Neural progenitor cell (in vitro differentiated cells): ENCODE measurements around the gene CYYR1. TPM values are rescaled to one million over a fixed set of nuclear protein-coding genes. Genes with fewer than 3 reads are reported as not detected.

Experiments used
- DNase-seq: peaks from one replicate; pipeline ENCODE4 v3.0.0-alpha.2; 2016; ENCODE audit warnings: low spot score
- H2AFZ ChIP-seq: fragments of 200-600 bp; sonication (generic); replicated peaks from 2 replicates; pipeline ENCODE4 v1.6.1; 2016; ENCODE audit warnings: antibody characterized with exemption
- H3F3A ChIP-seq: fragments of 200-600 bp; sonication (generic); 2 replicates; pipeline ENCODE4 v1.6.1; 2016; ENCODE audit warnings: antibody characterized with exemption, low read depth
- H3K27ac ChIP-seq: fragments of 200-600 bp; sonication (generic); 2 replicates; pipeline ENCODE4 v1.5.1; 2016; ENCODE audit warnings: mild to moderate bottlenecking
- H3K27me3 ChIP-seq: fragments of 200-600 bp; sonication (generic); 2 replicates; pipeline ENCODE4 v1.6.1; 2016; ENCODE audit warnings: mild to moderate bottlenecking, moderate library complexity
- H3K36me3 ChIP-seq: fragments of 200-600 bp; sonication (generic); 2 replicates; pipeline ENCODE4 v1.5.1; 2016
- H3K4me1 ChIP-seq: fragments of 200-600 bp; sonication (generic); 2 replicates; pipeline ENCODE4 v1.6.1; 2016; ENCODE audit warnings: mixed run types
- H3K4me2 ChIP-seq: fragments of 200-600 bp; sonication (generic); 2 replicates; pipeline ENCODE4 v1.6.1; 2016
- H3K4me3 ChIP-seq: fragments of 200-600 bp; sonication (generic); 2 replicates; pipeline ENCODE4 v1.5.1; 2016
- H3K79me2 ChIP-seq: fragments of 200-600 bp; sonication (generic); 2 replicates; pipeline ENCODE4 v1.6.1; 2016; ENCODE audit warnings: low read depth
- H3K9ac ChIP-seq: fragments of 200-600 bp; sonication (generic); 2 replicates; pipeline ENCODE4 v1.6.1; 2016
- H3K9me3 ChIP-seq: fragments of 200-600 bp; sonication (generic); 2 replicates; pipeline ENCODE4 v1.5.1; 2016; ENCODE audit warnings: low read depth
- H4K20me1 ChIP-seq: fragments of 200-600 bp; sonication (generic); 2 replicates; pipeline ENCODE4 v1.6.1; 2016; ENCODE audit warnings: low read depth
- H3K27ac Mint-ChIP-seq: 3 replicates; pipeline ENCODE4 v1.8.0; 2021; ENCODE audit warnings: mixed read lengths
- H3K27me3 Mint-ChIP-seq: 2 replicates; pipeline ENCODE4 v1.8.0; 2022; ENCODE audit warnings: low read depth, mild to moderate bottlenecking, inconsistent platforms, moderate library complexity, mixed read lengths; ENCODE audit not compliant: insufficient read depth
- H3K36me3 Mint-ChIP-seq: 3 replicates; pipeline ENCODE4 v1.8.0; 2021; ENCODE audit warnings: mixed read lengths
- H3K4me1 Mint-ChIP-seq: 3 replicates; pipeline ENCODE4 v1.8.0; 2021; ENCODE audit warnings: mixed read lengths
- H3K4me3 Mint-ChIP-seq: 3 replicates; pipeline ENCODE4 v1.8.0; 2021; ENCODE audit warnings: mild to moderate bottlenecking, moderate library complexity, mixed read lengths
- H3K9me3 Mint-ChIP-seq: 3 replicates; pipeline ENCODE4 v1.8.0; 2020; ENCODE audit warnings: mixed read lengths
- CTCF ChIP-seq: fragments of 200-600 bp; sonication (generic); IDR thresholded peaks from 2 replicates; pipeline ENCODE4 v1.5.1; 2017; ENCODE audit warnings: antibody characterized with exemption, mild to moderate bottlenecking
- EZH2 ChIP-seq: fragments of 200-600 bp; sonication (generic); IDR thresholded peaks from 2 replicates; pipeline ENCODE4 v1.6.1; 2017; ENCODE audit warnings: antibody characterized with exemption, mild to moderate bottlenecking, moderate library complexity
- EZH2phosphoT487 ChIP-seq: fragments of 200-600 bp; sonication (generic); IDR thresholded peaks from 2 replicates; pipeline ENCODE4 v1.6.1; 2017; ENCODE audit warnings: antibody characterized with exemption
- total RNA-seq: library from RNA; depleted of rRNA; stranded (reverse); fragments of >200 nt; gene quantifications from 2 replicates; pipeline ENCODE4 v1.2.3, GENCODE V29; 2015; ENCODE audit warnings: low replicate concordance

Gene CYYR1
- total RNA-seq, 1 donor from 2014 or later, result 25.7 TPM

- no peak overlapping the region for H3K4me3 ChIP-seq
- H3K27ac ChIP-seq, result no peak overlapping the region
- no peaks in the 10 kb centered on the region for H3F3A ChIP-seq
- TF ChIP-seq CTCF, result no peak
- TF ChIP-seq EZH2phosphoT487, result no peak
- no peak for TF ChIP-seq EZH2
- no peak overlapping the region for H3K4me2 ChIP-seq
- no peaks in the 10 kb centered on the region for H3K4me1 ChIP-seq
- no peaks in the 10 kb centered on the region for H3K9me3 Mint-ChIP-seq
- H3K36me3 Mint-ChIP-seq, result peaks cover 17% of the 10 kb centered on the region
- no peaks in the 10 kb centered on the region for H4K20me1 ChIP-seq
- no peak overlapping the region for H2AFZ ChIP-seq
- no peak for DNase-seq
- H3K79me2 ChIP-seq, result no peaks in the 10 kb centered on the region
- H3K4me3 Mint-ChIP-seq, result no peak overlapping the region
- H3K4me1 Mint-ChIP-seq, result peaks cover 7% of the 10 kb centered on the region
- H3K9ac ChIP-seq, result no peak overlapping the region
- H3K36me3 ChIP-seq, result no peaks in the 10 kb centered on the region
- H3K27me3 Mint-ChIP-seq, result no peaks in the 10 kb centered on the region
- no peaks in the 10 kb centered on the region for H3K27me3 ChIP-seq
- no peaks in the 10 kb centered on the region for H3K9me3 ChIP-seq
- H3K27ac Mint-ChIP-seq, result no peak overlapping the region
Measured at GRCh38 chr21:26553898-26554297, 19.2 kb downstream of the CYYR1 start.

GRCh38 chr21:26550326-26550725 lies 22.8 kb downstream of the CYYR1 start:
- H3K79me2 ChIP-seq, result no peaks in the 10 kb centered on the region
- peak overlapping the region; percentile 18 for H3K27ac Mint-ChIP-seq
- no peak overlapping the region for H3K4me3 Mint-ChIP-seq

GRCh38 chr21:26546446-26547097 lies 26.5 kb downstream of the CYYR1 start:
- no peak overlapping the region for H2AFZ ChIP-seq
- no peak overlapping the region for H3K4me2 ChIP-seq
- H3F3A ChIP-seq, result no peaks in the 10 kb centered on the region
- no peaks in the 10 kb centered on the region for H3K9me3 ChIP-seq
- Mint-ChIP-seq H3K36me3 (peaks cover 14% of the 10 kb centered on the region), H3K4me1 (peaks cover 7% of the 10 kb centered on the region), H3K27ac (no peak overlapping the region), H3K4me3 (no peak overlapping the region), H3K9me3 (no peaks in the 10 kb centered on the region), H3K27me3 (peaks cover 3% of the 10 kb centered on the region)
- H3K4me1 ChIP-seq, result no peaks in the 10 kb centered on the region
- no peak overlapping the region for H3K27ac ChIP-seq
- no peaks in the 10 kb centered on the region for H4K20me1 ChIP-seq
- no peak overlapping the region for H3K9ac ChIP-seq
- no peaks in the 10 kb centered on the region for H3K36me3 ChIP-seq
- no peak for TF ChIP-seq CTCF
- no peak for TF ChIP-seq EZH2phosphoT487
- no peak for TF ChIP-seq EZH2
- DNase-seq, result no peak
- H3K27me3 ChIP-seq, result no peaks in the 10 kb centered on the region
- H3K4me3 ChIP-seq, result no peak overlapping the region
- peaks cover 8% of the 10 kb centered on the region for H3K79me2 ChIP-seq

More at GRCh38 chr21:26550326-26550725, 22.8 kb downstream of the CYYR1 start:
- Histone ChIP-seq H3K4me3 (no peak overlapping the region), H3K36me3 (no peaks in the 10 kb centered on the region), H3K27me3 (no peaks in the 10 kb centered on the region), H3K9ac (no peak overlapping the region), H3K9me3 (no peaks in the 10 kb centered on the region), H3F3A (no peaks in the 10 kb centered on the region), H4K20me1 (no peaks in the 10 kb centered on the region), H3K4me2 (no peak overlapping the region), H3K4me1 (no peaks in the 10 kb centered on the region), H2AFZ (no peak overlapping the region), H3K27ac (no peak overlapping the region)
- no peak for TF ChIP-seq EZH2phosphoT487
- peaks cover 11% of the 10 kb centered on the region for H3K36me3 Mint-ChIP-seq
- H3K27me3 Mint-ChIP-seq, result no peaks in the 10 kb centered on the region
- H3K4me1 Mint-ChIP-seq, result peaks cover 7% of the 10 kb centered on the region
- no peaks in the 10 kb centered on the region for H3K9me3 Mint-ChIP-seq
- DNase-seq, result no peak

GRCh38 chr21:26544201-26544775 lies 28.8 kb downstream of the CYYR1 start:
- Mint-ChIP-seq H3K27me3 (peaks cover 3% of the 10 kb centered on the region), H3K27ac (no peak overlapping the region), H3K4me1 (peaks cover 2% of the 10 kb centered on the region), H3K4me3 (no peak overlapping the region), H3K9me3 (peaks cover 2% of the 10 kb centered on the region), H3K36me3 (peaks cover 12% of the 10 kb centered on the region)
- Histone ChIP-seq H3K4me2 (no peak overlapping the region), H3K9ac (no peak overlapping the region), H3K4me1 (peaks cover 15% of the 10 kb centered on the region), H2AFZ (no peak overlapping the region), H3K79me2 (peaks cover 22% of the 10 kb centered on the region), H3F3A (no peaks in the 10 kb centered on the region), H3K9me3 (no peaks in the 10 kb centered on the region), H4K20me1 (no peaks in the 10 kb centered on the region), H3K4me3 (no peak overlapping the region), H3K36me3 (no peaks in the 10 kb centered on the region), H3K27me3 (no peaks in the 10 kb centered on the region), H3K27ac (no peak overlapping the region)
- no peak for DNase-seq
- TF ChIP-seq CTCF (no peak), EZH2 (no peak), EZH2phosphoT487 (no peak)
